HG03575 (cell line): ENCODE results near the gene TMEM51.

Source experiments
- ATAC-seq: cut with Tn5 transposase; IDR thresholded peaks from one replicate; pipeline ENCODE4 v1.9.1; 2021; ENCODE audit not compliant: unreplicated experiment, insufficient number of reproducible peaks, low FRiP score; ENCODE audit errors: extremely low read depth

Gene TMEM51, protein sequence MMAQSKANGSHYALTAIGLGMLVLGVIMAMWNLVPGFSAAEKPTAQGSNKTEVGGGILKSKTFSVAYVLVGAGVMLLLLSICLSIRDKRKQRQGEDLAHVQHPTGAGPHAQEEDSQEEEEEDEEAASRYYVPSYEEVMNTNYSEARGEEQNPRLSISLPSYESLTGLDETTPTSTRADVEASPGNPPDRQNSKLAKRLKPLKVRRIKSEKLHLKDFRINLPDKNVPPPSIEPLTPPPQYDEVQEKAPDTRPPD

DNA sequence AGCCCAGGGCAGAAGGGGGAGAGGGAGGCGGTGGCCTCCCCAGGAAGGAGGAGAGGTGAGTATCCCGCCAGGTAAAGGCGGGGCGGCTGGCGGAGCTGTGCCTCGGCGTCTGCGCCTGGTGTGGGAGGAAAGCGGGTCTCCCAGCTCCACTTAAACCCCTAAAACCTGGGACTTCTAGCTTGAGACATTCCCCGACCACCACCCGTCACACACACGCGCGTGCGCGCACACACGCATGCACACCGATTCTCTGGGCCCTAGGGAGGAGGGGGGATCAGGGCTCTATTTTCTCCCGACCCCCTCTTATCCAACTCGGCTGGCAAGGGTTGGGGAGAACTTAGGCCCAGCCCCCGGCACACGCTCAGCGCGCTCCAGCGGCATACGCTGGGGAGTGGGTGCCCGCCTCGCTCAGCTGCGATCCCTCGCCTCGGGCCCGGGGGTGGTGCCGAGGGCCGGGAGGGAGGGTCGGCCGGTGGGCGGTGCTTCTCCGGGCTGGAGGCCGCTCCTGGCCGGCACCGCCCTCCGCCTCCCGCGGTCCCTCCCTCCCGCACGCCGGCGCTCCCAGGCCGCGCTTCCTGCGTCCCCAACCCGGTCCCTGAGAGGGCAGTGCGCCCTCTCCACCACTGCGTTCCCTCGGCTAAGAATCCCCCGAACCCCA, at the start of gene TMEM51:
TSS of gene TMEM51 (plus strand) at position 564 of the 658 bp plus-strand sequence. CDS start 61,341 bp downstream, outside the sequence.
- ATAC-seq: no peak

DNA sequence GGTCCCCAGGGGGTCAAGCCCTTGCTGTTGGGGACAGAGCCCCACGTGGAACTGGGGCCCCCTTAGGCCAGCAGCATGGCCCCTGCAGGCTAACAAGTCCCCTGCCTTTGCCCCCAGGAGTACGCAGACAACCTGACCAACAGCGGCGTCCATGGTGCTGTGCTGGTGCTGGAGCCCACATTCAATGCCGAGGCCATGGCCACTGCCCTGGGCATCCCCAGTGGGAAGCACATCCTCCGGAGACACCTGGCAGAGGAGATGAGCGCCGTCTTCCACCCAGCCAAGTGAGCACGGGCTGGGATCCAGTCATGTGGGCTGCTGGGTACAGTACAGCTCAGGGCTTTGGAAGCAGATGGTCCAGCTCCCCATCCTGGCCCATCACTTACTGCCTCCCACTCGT, 49.6 kb upstream of the TMEM51 start:
- ATAC-seq: no peak

DNA sequence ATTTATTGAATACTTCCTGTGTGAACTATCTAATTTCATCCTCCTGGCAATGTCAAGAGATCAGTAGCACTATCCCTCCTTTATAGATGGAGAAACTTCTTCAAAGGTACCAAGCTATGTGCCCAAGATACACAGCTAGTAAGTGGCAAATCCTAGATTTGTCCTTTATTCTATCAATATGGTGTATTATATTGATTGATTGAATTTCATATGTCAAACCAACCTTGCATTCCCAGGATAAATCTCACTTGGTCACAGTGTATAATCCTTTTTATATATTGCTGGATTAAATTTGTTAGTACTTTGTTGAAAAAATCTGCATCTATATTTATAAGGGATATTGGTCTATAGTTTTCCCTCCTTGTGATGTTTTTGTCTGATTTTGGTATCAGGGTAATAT, 48.8 kb upstream of the TMEM51 start:
- no peak for ATAC-seq

DNA sequence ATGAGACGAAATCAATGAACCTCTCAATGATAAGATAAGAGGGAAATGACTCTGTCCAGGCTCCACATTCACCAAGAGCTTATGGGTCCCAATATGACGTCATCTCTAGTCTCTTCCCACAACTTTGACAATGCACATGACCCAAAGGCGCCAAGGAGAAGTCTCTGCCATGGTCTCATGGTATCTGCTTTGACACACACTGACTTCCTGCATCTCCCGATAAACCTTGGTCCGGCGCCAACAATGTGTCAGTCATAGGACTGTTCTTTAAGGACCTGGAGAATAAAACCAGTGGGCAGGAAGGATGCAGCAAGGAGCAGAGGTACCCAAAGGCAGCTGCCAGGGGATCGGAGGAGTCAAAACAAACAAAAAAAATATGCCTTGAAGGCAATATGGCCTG, 46.9 kb upstream of the TMEM51 start:
- ATAC-seq: no peak

DNA sequence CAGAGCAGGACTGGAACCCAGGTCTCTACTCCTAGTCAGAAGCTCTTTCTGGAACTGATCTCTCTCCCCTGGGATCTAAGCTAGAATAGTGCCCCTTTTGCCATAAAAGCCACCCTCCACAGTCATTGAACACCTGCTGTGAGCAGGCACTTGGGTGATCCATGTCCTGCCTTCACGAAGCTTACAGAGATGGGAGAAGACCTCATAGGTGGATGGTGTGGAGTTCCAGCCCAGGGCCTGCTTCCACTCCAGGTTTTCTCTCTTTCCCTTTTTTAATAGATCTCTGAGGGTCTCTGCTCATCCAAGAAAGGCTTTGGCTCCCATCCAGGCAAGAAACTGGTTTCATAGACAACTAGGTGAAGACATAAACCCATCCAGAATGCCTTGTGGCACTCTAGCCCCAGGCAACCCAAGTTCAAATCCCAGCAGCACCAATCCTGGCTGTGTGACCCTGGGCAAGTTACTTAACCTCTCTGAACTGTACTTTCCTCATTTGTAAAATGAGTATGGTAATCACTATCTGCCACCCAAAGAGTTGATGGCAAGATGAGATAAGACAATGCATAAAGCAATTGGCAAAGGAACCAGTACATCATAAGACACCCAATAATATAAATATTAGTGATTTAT, 46.4 kb upstream of the TMEM51 start:
- ATAC-seq: no peak

DNA sequence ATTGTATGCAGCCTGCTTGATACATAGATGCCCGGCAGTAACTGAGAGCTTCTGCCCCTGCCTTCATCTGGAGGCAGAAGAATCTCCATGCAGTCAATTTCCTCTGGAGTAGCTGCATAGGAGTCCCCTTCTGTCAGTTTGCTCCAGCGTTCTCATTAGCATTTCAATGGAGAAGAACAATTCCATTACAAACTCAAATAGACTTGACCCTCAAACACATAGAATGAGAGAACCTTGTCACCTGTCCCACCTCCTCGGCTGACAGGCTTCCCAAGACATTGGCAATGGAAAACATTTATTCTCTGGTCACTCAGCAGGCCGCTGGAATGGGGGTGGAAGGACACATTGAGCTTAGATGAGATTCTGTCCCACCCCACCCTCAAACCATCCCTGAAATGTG, 45.6 kb upstream of the TMEM51 start:
- no peak for ATAC-seq

DNA sequence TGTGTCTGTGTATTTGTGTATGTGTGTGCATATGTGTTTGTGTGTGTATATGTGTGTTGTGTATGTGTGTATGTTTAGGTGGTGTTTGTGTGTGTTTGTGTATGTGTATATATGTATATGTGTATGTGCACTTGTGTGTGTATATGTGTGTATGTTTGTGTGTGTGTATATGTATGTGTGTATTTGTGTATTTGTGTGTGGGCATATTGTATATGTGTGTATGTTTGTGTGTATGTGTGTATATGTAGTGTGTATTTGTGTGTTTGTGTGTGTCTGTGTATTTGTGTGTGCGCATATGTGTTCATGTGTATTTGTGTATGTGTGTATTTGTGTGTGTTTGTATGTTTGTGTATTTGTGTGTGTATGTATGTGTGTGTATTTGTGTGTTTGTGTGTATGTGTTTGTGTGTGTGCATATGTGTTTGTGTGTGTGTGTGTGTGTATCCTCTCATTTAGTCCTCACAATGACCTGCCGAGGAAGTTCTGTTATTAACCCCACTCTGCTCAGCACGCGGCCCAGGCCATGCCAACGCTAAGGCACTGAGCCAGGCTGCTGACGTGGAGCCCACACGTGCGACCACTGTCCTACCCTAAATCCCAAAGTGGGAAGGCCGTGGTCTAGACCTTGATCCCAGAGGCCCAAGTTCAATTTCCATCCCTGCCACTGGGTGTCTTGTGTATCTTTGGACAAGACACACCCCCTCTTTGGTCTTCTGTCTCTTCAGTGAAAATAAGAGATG, 43.2 kb upstream of the TMEM51 start:
- no peak for ATAC-seq

DNA sequence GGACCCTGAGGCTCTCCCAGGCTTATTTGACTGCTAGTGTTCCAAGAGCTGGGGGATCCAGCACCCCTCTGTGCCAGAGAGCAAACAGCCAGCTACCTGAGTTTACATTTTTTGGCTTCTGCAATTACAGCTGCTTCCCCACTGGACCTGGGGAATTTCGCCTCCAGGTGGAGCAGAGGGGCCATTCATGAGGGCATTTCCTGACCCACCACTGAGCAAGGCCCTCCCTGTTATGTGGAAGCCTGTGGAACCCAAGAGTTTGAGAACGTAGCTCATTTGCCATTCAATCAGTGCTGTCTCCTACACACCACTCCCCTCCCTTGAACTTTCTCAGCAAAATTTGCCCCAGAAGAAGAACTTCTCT, 42.7 kb upstream of the TMEM51 start:
- ATAC-seq: no peak

DNA sequence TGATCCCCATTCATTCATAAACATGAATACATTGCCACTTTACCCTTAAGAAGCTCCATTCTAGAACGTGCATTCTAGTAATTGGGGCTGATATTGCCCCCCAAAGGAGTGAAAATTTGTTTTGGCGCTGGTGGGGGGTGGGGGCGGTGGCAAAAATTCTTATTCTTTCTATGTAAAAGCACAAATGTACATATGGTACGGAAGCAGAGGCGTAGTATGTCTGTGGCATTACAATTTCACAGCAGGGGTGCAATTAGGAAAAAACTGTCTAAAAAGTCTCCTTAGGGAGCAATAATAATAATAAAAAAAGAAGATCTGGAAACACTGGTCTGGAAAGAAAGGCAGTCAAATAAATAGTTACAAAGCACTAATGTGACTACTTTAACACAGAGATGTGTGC, 40.4 kb upstream of the TMEM51 start:
- no peak for ATAC-seq

DNA sequence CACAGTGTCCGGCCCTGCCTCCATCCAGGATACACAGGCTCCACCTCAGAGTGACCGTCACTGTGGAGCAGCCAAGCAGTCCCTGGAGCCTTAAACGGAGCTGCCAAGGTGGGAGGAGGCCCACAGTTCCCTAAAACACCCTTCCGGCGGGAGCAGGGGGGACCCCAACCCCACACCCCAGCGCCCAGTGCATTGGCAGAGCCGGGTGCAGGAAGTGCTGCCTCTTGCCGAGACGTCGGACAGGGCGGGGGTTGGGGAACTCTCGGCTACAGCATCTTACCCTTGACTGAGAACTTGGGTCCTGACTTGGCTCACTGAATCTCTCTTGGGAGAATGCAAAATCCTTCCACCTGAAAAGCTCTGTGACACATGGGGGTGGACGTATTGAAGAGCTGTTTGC, 38.7 kb upstream of the TMEM51 start:
- no peak for ATAC-seq

DNA sequence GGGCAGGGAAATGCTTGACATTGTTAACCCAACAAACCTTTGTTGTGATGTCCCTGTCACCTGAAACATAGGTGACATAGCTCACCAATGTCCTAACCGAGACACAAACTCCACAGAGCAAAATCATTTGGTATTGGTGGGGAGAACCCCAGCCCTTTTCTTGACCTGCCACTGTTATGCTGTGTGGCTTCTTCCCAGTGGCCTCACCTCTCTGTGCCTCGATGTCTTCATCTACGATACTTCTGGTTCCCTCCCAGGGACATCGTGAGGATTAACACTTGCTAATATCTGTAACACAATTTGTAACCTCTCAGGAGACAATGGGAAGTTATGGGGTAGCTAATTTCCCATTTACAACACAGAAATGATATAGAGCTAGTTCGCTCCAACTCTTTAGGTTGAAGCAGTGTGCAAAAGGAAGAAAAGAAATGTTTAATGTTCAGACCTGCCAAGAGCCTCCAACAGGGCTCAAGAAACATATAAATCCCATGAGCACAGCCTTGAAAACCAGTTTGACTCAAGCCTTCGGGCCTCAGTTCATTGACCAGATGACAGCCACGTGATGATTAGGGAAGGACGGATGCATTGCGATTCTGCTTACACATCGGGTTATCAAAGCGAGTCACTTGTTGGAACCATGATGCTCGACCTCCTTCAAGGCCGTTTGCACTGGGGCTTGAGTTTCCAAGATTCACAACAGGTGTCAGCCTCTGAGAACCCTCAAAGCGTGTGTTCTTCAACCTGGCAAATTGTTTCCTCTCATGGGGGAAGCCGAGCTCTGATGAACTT, 37.8 kb upstream of the TMEM51 start:
- no peak for ATAC-seq

DNA sequence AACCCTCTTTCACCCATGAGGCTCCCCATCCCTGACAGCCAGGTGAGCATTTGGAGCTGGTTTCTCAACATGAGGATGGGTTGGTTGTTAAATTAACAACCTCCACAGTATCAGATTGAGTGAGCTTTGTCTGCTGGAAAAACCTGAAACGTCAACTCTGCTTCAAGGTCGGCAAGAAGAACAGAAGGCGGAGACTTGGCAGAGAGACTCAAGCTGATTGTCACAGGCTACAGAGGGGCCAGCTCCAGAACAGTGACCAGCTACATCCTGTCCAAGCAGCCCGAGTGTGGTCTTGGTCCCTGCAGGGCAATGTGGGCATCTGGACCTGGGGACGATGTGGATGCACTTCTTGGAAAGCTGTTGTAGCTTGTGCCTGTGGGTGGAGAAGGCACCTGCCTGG, 36.6 kb upstream of the TMEM51 start:
- no peak for ATAC-seq

DNA sequence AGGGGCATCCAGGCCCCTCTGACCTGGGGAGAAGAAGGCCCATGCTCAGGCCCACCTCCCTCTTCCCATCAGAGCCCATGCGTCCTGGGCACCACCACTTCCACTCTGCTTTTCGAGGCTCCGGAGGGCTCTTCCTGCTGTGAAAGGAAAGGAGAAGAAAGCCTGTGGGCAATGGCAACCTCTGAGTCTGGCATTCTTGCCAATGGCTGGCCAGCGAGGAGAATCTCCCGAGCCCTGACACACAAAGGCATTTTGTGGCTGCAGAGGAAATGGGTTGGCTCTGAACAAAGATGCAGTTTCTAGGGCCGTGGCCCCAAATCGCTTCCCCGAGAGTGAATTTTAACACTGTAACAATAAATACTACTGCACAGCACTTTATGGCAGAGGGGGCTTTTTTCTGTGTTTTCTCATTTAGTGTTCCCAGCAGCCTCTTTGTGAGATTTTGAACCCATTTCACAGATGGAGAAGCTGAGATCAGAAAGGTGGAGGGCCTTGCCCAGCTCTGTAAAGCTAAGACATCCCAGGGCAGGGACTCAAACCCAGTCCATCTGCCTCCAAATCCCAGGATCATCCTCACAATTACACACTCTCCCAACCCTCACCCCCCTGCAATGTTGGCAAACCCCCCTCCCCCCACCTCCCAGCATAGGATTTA, 35.7 kb upstream of the TMEM51 start:
- no peak for ATAC-seq

DNA sequence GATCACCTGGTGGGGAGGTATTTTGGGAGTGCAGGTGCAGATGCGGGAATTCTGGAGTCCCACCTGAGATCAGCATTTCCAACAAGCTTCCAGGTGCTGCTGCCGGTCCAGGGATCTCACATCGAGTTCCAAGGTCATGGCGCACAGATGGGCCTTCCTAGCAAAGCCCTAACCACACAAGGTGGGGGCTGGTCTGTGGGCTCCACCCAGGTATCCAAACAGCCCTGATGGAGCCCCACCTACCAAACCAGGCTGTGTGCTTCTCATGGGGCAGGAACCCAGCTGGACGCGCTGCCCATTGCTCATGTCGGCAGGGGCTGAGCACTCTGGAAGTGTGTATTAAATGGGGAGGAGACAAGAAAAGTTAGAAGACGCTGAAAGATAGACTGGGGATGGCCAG, 35.0 kb upstream of the TMEM51 start:
- no peak for ATAC-seq

DNA sequence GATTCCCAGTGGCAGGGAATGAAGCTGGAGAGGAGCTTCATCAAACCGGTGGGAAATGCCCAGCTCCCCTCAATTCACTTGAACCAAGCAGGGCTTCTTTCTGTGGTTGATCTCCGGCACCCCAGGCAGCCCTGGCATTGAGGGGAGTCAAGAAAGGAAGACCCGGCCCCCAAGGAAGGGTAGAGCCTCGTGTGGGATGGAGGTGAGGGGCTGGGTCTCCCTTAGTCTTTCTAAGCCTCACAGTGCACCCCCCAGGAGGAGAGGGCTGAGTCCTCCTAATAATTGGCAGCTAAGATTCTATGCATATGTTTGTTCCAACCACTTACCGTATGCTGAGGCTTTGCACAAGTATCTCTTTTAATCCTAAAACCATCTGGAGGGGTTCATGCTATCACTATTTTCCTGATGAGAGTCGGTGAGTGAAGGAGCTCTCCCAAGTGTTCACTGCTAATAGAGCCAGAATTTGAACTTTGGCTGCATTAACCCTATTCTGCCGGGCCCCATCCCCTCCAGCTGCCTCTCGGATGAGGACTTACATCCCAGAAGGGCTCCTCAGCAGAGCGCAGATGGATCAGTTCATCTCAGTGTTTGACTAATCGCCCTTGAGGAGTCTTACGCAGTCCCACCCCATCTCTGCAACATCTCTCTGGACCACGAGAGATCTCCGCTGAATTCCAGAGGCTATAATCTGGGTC, 33.1 kb upstream of the TMEM51 start:
- no peak for ATAC-seq

DNA sequence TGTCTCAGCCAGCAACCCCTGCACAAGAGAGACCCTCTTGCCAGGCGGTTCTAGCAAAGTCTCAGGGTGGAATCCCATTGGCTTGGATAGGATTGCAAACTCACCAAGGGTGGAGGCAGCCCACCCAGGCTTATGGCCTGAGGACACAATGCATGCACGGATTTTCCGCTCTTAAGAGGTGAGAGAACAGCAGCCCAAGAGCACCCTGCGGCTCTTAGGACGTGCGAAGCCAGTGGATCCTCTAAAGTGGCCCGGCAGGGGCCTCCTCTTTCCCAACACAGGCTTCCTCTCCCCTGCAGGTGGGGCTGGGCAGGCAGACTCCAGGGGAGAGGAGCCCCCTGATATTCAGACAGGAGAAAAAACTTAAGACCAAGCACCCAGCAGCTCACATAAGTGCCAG, 31.2 kb upstream of the TMEM51 start:
- ATAC-seq: no peak

DNA sequence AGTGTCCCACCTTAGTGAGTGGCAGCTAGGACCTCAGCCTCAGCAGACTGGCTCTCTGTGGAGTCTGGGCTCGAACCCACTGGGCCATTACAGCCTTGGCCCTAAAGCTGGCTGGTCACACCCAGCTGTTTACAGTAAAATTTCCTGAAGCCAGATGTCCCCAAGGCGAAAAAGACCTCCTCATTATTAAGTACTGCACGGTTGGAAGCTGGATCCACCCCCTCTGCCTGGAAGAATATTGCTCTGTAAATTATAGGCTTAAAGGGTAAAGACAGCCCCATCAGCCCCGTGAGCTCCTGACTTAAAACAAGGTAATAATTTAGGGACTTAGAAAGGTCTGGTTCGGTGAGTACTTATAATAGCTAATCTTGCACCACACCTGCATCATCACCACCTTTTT, 30.3 kb upstream of the TMEM51 start:
- no peak for ATAC-seq

DNA sequence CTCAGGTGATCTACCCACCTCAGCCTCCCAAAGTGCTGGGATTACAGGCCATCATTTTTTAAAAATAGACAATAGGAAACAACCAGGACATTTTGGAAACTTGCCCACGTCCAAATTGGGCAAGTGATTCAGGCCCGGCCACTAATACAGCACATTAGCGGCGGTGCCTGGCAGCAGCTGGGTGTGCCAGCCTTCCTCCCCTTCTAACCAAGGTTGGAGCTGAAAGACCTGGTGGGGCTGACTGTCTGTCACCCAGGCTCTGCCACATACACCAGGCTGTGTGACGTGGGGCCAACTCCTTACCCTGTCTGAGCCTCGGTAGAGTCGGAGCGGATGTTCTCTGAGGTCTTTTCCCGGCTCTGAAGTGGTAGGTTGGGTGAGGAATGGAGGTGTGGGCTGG, 29.6 kb upstream of the TMEM51 start:
- no peak for ATAC-seq
